Measurements from ENCODE around the gene ARHGAP8.

Gene ARHGAP8

DNA sequence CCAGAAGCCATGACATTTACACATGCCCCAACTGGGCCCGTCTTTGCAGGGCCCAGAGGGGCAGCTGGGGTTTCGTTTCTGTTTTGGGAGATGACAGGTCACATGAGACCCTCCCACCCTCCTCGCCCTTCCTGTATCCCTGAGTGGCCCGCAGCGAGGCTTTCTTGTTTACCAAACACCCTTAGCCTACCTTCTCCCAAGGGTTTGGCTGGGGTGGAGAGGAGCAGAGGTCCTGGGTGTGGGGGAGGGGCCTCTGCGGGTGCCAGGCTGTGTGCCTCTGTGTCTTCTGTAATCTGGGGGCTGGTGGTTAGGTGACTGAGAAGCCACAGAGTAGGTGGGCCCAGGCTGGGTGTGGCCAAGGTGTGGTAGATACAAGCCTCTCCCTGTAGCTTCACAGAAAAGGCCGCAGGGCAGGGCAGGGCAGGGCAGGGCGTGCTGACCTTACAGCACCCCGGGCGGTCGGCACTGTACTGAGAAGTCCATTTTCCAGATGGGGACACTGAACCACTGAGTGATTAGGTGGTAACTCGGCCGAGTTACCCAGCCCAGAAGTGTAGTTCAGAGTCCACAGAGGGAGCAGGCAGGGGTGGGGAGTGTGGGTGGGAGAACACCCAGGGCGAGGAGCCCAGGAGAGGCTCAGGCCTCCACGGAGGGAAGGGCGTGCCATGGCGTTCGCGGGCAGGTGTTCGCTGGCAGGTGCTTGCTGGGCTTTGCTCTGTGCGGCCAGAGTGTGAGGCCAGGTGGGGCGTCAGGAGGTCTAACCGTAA is 41.7 kb upstream of the ARHGAP8 start:
- Histone ChIP-seq H3K9ac (ENCODE audit: insufficient read length) (no peak overlapping the region), H3K4me3 (no peak overlapping the region), H3K27ac (no peak overlapping the region), H3K9me3 (ENCODE audit: low read depth, low read length) (no peaks in the 10 kb centered on the region), H3K36me3 (ENCODE audit: insufficient read depth, low read length) (no peaks in the 10 kb centered on the region)
- TF ChIP-seq FOXP2 (optimal IDR thresholded peaks at IDR 0.05; ENCODE audit: control extremely low read depth, extremely low read length, insufficient read depth) (no peak), EZH2 (IDR thresholded peaks at IDR 0.05) (no peak), POLR2AphosphoS5 (IDR thresholded peaks at IDR 0.05; ENCODE audit: borderline replicate concordance, low read depth, low read length) (no peak)
- DNase-seq (ENCODE audit: low read depth, low spot score) = no peak

DNA sequence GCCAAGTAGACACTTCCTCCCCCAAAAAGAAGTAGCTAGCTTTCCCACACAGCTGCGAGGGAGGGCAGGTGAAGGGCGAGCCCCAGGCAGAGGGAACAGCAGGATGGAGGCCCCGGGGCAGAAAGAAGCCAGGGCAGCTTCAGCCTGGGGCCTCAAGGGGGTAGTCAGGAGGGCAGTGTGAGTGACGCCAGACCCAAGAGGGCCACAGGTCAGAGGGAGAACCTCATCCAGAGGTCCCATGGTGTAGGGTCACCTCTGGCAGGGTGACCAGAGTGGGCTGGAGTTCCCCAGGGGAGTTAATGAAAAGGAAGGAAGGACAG is 41.2 kb upstream of the ARHGAP8 start:
- DNase-seq (ENCODE audit: low read depth, low spot score) = no peak
- Histone ChIP-seq H3K9me3 (ENCODE audit: low read depth, low read length) (no peaks in the 10 kb centered on the region), H3K36me3 (ENCODE audit: insufficient read depth, low read length) (no peaks in the 10 kb centered on the region), H3K4me3 (no peak overlapping the region), H3K9ac (ENCODE audit: insufficient read length) (no peak overlapping the region), H3K27ac (no peak overlapping the region)
- TF ChIP-seq FOXP2 (optimal IDR thresholded peaks at IDR 0.05; ENCODE audit: control extremely low read depth, extremely low read length, insufficient read depth) (no peak), POLR2AphosphoS5 (IDR thresholded peaks at IDR 0.05; ENCODE audit: borderline replicate concordance, low read depth, low read length) (no peak), EZH2 (IDR thresholded peaks at IDR 0.05) (no peak)

DNA sequence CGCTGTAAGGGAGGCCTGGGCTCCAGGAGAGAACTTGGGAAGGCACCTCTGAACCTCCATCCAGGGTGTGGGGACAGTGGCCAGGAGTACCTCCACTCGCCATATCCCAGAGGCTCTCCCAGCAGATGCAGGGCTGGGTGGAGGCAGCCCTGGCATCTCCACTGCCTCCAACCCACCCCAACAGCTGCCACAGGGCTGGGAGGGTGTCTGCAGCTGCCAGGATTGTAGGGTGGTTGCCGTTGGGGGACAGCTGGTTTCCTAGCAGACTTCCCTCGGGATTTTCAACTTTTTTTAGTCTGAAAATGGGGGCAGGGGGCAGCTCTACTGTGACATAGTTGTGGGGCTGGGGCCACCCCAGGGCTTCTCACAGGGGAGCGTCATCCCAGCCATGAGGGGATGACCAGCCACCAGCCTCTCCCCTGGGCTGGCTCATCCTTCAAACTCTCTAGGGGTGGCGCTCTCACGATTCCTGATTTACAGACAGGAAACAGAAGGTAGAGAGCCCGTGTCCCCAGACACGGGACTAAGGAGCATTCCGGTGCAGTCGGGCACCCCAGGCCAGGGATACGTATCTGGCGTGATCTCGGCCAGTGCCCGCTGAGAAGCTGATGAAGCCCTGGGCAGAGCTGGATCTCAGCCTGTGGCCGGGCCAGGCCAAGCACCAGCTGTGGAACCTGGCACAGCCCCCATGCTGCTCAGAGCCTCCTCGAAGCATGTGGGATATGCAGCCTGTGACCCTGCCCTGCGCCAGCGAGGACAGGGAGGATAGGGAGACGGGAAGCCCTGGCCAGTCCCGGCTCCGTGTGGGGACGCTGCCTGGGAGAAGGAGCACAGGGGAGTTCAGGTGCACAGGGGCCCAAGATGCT is 40.5 kb upstream of the ARHGAP8 start:
- Histone ChIP-seq H3K9ac (ENCODE audit: insufficient read length) (no peak overlapping the region), H3K4me3 (no peak overlapping the region), H3K9me3 (ENCODE audit: low read depth, low read length) (no peaks in the 10 kb centered on the region), H3K27ac (no peak overlapping the region), H3K36me3 (ENCODE audit: insufficient read depth, low read length) (no peaks in the 10 kb centered on the region)
- TF ChIP-seq FOXP2 (optimal IDR thresholded peaks at IDR 0.05; ENCODE audit: control extremely low read depth, extremely low read length, insufficient read depth) (no peak), POLR2AphosphoS5 (IDR thresholded peaks at IDR 0.05; ENCODE audit: borderline replicate concordance, low read depth, low read length) (no peak), EZH2 (IDR thresholded peaks at IDR 0.05) (no peak)
- DNase-seq (ENCODE audit: low read depth, low spot score) = no peak

DNA sequence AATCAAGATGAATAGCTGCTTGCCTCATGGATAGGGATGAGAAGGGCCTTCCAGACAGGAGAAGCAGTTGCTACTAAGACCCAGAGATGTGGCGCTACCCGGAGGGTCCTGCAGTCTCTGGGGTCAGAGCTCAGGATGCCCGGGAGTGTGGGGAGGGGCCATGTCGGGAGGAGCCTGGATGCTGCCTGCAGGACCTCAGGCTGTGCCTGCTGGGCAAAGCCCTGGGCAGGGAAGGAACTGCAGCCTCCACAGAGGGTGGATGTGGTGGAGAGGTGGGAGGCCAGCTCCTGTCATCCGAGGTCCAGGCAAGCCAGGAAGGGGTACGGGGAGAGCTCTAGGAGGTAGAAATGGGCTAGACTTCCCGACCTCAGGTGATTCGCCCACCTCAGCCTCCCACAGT is 39.4 kb upstream of the ARHGAP8 start:
- TF ChIP-seq EZH2 (IDR thresholded peaks at IDR 0.05) (no peak), FOXP2 (optimal IDR thresholded peaks at IDR 0.05; ENCODE audit: control extremely low read depth, extremely low read length, insufficient read depth) (no peak), POLR2AphosphoS5 (IDR thresholded peaks at IDR 0.05; ENCODE audit: borderline replicate concordance, low read depth, low read length) (no peak)
- no peaks in the 10 kb centered on the region for H3K9me3 ChIP-seq (ENCODE audit: low read depth, low read length)
- H3K9ac ChIP-seq (ENCODE audit: insufficient read length) = no peak overlapping the region
- no peak overlapping the region for H3K4me3 ChIP-seq
- H3K36me3 ChIP-seq (ENCODE audit: insufficient read depth, low read length) = no peaks in the 10 kb centered on the region
- no peak for DNase-seq (ENCODE audit: low read depth, low spot score)
- no peak overlapping the region for H3K27ac ChIP-seq

DNA sequence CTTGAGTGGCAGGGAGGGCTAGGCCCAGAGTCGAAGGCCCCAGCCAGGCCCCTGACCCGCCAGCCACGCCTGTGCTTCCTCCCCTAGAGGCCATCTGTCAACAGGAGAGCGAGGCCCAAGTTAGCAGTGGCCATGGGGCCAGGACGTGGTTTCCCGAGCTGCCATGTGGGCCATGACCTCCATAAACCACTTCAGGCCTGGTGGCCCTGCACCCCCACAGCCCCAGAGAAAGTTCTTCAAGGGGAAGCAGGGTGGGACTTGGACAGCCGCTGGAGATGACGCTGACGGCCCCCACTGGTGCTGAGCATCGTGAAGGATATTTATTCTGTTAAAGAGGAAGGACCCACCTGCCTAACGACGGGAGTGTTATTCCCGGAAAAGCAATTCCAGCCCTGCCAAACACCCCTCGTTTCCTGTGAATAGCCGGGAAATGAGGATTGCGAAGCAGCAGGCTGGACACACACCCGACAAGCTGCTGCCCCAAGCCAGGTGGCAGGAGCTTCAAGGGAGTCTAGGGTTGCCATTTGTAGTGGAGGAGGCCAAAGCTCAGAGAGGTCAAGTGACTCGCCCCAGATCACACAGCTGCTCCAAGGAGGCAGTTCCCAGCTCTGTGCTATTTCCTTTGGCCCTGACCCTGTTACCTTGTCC is 37.5 kb upstream of the ARHGAP8 start:
- TF ChIP-seq POLR2AphosphoS5 (IDR thresholded peaks at IDR 0.05; ENCODE audit: borderline replicate concordance, low read depth, low read length) (no peak), EZH2 (IDR thresholded peaks at IDR 0.05) (no peak), FOXP2 (optimal IDR thresholded peaks at IDR 0.05; ENCODE audit: control extremely low read depth, extremely low read length, insufficient read depth) (no peak)
- H3K27ac ChIP-seq = no peak overlapping the region
- no peaks in the 10 kb centered on the region for H3K9me3 ChIP-seq (ENCODE audit: low read depth, low read length)
- no peak overlapping the region for H3K4me3 ChIP-seq
- DNase-seq (ENCODE audit: low read depth, low spot score) = no peak
- no peaks in the 10 kb centered on the region for H3K36me3 ChIP-seq (ENCODE audit: insufficient read depth, low read length)
- no peak overlapping the region for H3K9ac ChIP-seq (ENCODE audit: insufficient read length)

DNA sequence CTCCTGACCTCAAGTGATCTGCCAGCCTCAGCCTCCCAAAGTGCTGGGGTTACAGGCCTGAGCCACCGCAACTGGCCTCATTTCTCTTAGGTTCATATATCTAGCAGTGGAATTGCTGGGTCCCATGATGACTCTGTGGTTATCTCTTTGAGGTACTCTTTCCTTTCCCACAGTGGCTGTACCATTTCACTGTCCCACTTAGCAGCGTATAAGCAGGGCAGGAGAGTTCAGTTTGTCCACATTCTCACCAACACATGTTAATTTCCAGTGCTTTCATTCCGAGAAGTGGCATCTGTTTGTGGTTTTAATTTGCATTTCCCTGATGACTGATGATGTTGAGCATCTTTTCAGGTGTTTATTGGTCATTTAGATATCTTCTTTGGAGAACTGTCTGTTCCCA is 34.0 kb upstream of the ARHGAP8 start:
- no peak for DNase-seq (ENCODE audit: low read depth, low spot score)
- no peaks in the 10 kb centered on the region for H3K36me3 ChIP-seq (ENCODE audit: insufficient read depth, low read length)
- no peak for TF ChIP-seq EZH2 (IDR thresholded peaks at IDR 0.05)
- TF ChIP-seq POLR2AphosphoS5 (IDR thresholded peaks at IDR 0.05; ENCODE audit: borderline replicate concordance, low read depth, low read length) = no peak
- TF ChIP-seq FOXP2 (optimal IDR thresholded peaks at IDR 0.05; ENCODE audit: control extremely low read depth, extremely low read length, insufficient read depth) = no peak

DNA sequence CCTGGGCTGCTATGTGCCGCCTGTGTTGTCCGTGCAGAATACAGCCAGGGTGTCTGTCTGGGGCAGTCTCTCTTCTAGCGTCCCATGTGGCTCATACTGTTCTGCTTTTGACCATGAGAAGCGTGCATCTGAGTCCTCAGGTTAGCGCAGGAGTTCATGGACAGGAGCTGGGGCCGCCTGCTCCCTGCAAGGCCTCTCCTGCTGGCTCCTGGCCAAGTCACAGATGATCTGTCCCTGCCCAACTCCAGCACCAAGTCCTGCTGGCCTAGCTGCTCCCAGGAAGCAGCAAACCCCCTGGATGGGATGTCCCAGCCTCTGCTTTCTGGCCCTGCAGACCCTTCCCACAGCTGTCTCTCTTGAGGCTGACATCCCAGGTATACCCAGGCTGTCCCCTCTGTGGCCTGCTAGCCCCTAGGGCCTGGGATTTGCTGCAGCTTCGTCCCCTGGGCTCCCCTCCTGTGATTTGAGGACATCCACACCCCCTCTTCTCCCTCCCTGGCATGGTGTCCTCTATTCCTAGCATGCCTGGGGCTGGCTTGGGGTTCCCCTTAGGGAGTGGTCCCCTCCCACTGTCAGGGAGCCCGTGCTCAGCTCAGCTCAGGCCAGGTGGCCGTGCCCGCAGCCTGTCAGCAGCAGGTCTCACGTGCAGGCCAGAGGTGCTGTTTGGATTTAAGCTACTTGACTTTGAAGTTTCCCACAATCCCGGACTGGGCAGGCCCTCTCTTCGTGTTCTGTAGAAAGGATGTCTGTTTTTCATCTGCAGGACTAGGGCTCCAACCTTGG is 32.6 kb upstream of the ARHGAP8 start:
- no peak for DNase-seq (ENCODE audit: low read depth, low spot score)
- Histone ChIP-seq H3K9me3 (ENCODE audit: low read depth, low read length) (no peaks in the 10 kb centered on the region), H3K36me3 (ENCODE audit: insufficient read depth, low read length) (no peaks in the 10 kb centered on the region), H3K4me3 (no peak overlapping the region), H3K27ac (no peak overlapping the region), H3K9ac (ENCODE audit: insufficient read length) (no peak overlapping the region)
- TF ChIP-seq EZH2 (IDR thresholded peaks at IDR 0.05) (no peak), POLR2AphosphoS5 (IDR thresholded peaks at IDR 0.05; ENCODE audit: borderline replicate concordance, low read depth, low read length) (no peak), FOXP2 (optimal IDR thresholded peaks at IDR 0.05; ENCODE audit: control extremely low read depth, extremely low read length, insufficient read depth) (no peak)

More for the DNA sequence above, 34.0 kb upstream of the ARHGAP8 start:
- Histone ChIP-seq H3K27ac (no peak overlapping the region), H3K4me3 (no peak overlapping the region), H3K9ac (ENCODE audit: insufficient read length) (no peak overlapping the region), H3K9me3 (ENCODE audit: low read depth, low read length) (no peaks in the 10 kb centered on the region)

Measured in SK-N-MC (cell line).